GM12878 (cell line): ENCODE measurements around the gene FNDC3A. TPM values are rescaled to one million over a fixed set of nuclear protein-coding genes. Genes with fewer than 3 reads are reported as not detected.

Experiments
- ATAC-seq: fragments of 200-7000 bp; cut with Tn5 transposase; 3 replicates; pipeline ENCODE4 v1.9.1; 2020; ENCODE audit warnings: mild to moderate bottlenecking, moderate library complexity
- BruUV-seq: library from RNA; stranded (reverse); fragments of 400-500 nt; replicated peaks from 2 replicates; lab custom pipeline; 2021; lab: Mats Ljungman, UMichigan
- CTCF ChIA-PET: fragments of 300-600 bp; sonication (Branson Sonifier 250); formaldehyde crosslinking; extraction: SDS; loops from one replicate; lab custom pipeline; 2021; ENCODE audit warnings: inconsistent platforms; lab: Yijun Ruan, JAX
- POLR2A ChIA-PET: fragments of 350-600 bp; formaldehyde crosslinking; extraction: SDS; loops from one replicate; lab custom pipeline; 2021; ENCODE audit warnings: inconsistent platforms; lab: Charles Lee
- RAD21 ChIA-PET: fragments of 300-600 bp; sonication (Branson Sonifier 250); formaldehyde crosslinking; loops from one replicate; lab custom pipeline; 2023; ENCODE audit warnings: antibody characterized with exemption; ENCODE audit not compliant: unreplicated experiment; lab: Charles Lee
- SMC1A ChIA-PET: fragments of 300-600 bp; sonication (Branson Sonifier 250); formaldehyde crosslinking; loops from one replicate; lab custom pipeline; 2023; ENCODE audit not compliant: unreplicated experiment, uncharacterized antibody; lab: Charles Lee
- DNase-seq: peaks from one replicate; pipeline ENCODE4 v3.0.0-alpha.2; 2011; ENCODE audit warnings: low read depth, low spot score
- FAIRE-seq: peaks from 3 replicates; lab custom pipeline; 2011; peaks lifted over from hg19 to GRCh38; lab: Jason Lieb, UNC
- H2AFZ ChIP-seq: 2 replicates; pipeline ENCODE4 v1.6.0; 2011; ENCODE audit warnings: low read depth, low read length, control low read depth; ENCODE audit not compliant: control insufficient read depth
- H3K27ac ChIP-seq: 2 replicates; pipeline ENCODE4 v1.5.1; 2011; ENCODE audit warnings: control low read depth; ENCODE audit not compliant: control insufficient read depth, insufficient read depth
- H3K27me3 ChIP-seq, 2 experiments: replicated peaks in 1 of 2; 2 replicates each; pipeline versions ENCODE4 v1.6.0 to v1.6.1; 2011; ENCODE audit warnings: low read length in 1 of 2; ENCODE audit not compliant: control insufficient read depth in 2 of 2, insufficient read depth in 2 of 2
- H3K36me3 ChIP-seq, 2 experiments: 2 replicates each; pipeline ENCODE4 v1.5.1; 2011; ENCODE audit warnings: low read length in 1 of 2; ENCODE audit not compliant: control insufficient read depth in 2 of 2, insufficient read depth in 2 of 2
- H3K4me1 ChIP-seq: 2 replicates; pipeline ENCODE4 v1.6.1; 2011; ENCODE audit warnings: mild to moderate bottlenecking, low read length, moderate library complexity, mixed read lengths; ENCODE audit not compliant: control insufficient read depth, insufficient read depth
- H3K4me2 ChIP-seq: 2 replicates; pipeline ENCODE4 v1.6.0; 2011; ENCODE audit warnings: control low read depth; ENCODE audit not compliant: control insufficient read depth, insufficient read depth
- H3K4me3 ChIP-seq: fragments of 200-600 bp; sonication (generic); 2 replicates; pipeline ENCODE4 v1.5.1; 2016
- H3K79me2 ChIP-seq: 2 replicates; pipeline ENCODE4 v1.6.0; 2011; ENCODE audit warnings: low read length; ENCODE audit not compliant: control insufficient read depth, insufficient read depth
- H3K9ac ChIP-seq: 2 replicates; pipeline ENCODE4 v1.8.0; 2011; ENCODE audit warnings: low read length, control low read depth, mixed read lengths; ENCODE audit not compliant: control insufficient read depth, insufficient read depth
- H3K9me3 ChIP-seq: replicated peaks from 3 replicates; pipeline ENCODE4 v1.5.1; 2011; ENCODE audit warnings: mild to moderate bottlenecking, low read length; ENCODE audit not compliant: control insufficient read depth, insufficient read depth
- H4K20me1 ChIP-seq: 2 replicates; pipeline ENCODE4 v1.6.0; 2011; ENCODE audit not compliant: control insufficient read depth, insufficient read depth
- BACH1 ChIP-seq: fragments of 450-650 bp; IDR thresholded peaks from 2 replicates; pipeline ENCODE4 v1.6.1; 2017; ENCODE audit warnings: mild to moderate bottlenecking, borderline replicate concordance
- CEBPB ChIP-seq, 2 experiments: fragments of 150-350 bp in 1 of 2; IDR thresholded peaks; 2 replicates each; pipeline ENCODE4 v1.6.1; 2012 to 2014; ENCODE audit warnings: low read depth in 2 of 2, low read length in 2 of 2, borderline replicate concordance in 1 of 2, inconsistent platforms in 1 of 2
- CEBPZ ChIP-seq: fragments of 150-350 bp; IDR thresholded peaks from 2 replicates; pipeline ENCODE4 v1.6.1; 2016; ENCODE audit warnings: low read depth, low read length
- DPF2 ChIP-seq: fragments of 450-650 bp; IDR thresholded peaks from 2 replicates; pipeline ENCODE4 v1.6.1; 2017; ENCODE audit warnings: mild to moderate bottlenecking
- LARP7 ChIP-seq: fragments of 450-650 bp; IDR thresholded peaks from 2 replicates; pipeline ENCODE4 v1.6.1; 2017; ENCODE audit warnings: mild to moderate bottlenecking
- ZNF592 ChIP-seq: fragments of 450-650 bp; IDR thresholded peaks from 2 replicates; pipeline ENCODE4 v1.6.1; 2017; ENCODE audit warnings: mild to moderate bottlenecking, moderate library complexity
- WGBS: methylation state at CpG from one replicate; pipeline ENCODE4 v1.1.6; 2016; ENCODE audit warnings: low lambda C conversion rate; ENCODE audit not compliant: insufficient replicate concordance, insufficient coverage; ENCODE audit errors: missing lambda C conversion rate; 5-methylcytosine and 5-hydroxymethylcytosine counted together
- in situ Hi-C: fragments of 300-500 bp; cut with MboI; formaldehyde crosslinking; loops from 9 replicates; pipeline ENCODE4 v1.14.3; 2018; ENCODE audit warnings: mixed read lengths
- intact Hi-C: fragments of 100-400 bp; cut with micrococcal nuclease; formaldehyde crosslinking; loops from one replicate; pipeline ENCODE4 v1.14.2; 2022; ENCODE audit not compliant: unreplicated experiment
- polyA plus RNA-seq, 11 experiments: library from polyadenylated mRNA; depleted of rRNA in 4 of 11; unstranded in 6 of 11; stranded (reverse) in 5 of 11; fragments of >200 nt; fragmentation: Nextera tagmentation in 4 of 11; fragmentation: Illumina TruSeq in 1 of 11; extraction: Ambion mirVana in 4 of 11; extraction: Trizol in 1 of 11; gene quantifications; 1 replicate in 1 of 11; 2 replicates in 10 of 11; pipeline versions ENCODE4 v1.2.1 to v1.2.3, GENCODE V29; 2011 to 2016; ENCODE audit warnings: inconsistent platforms in 2 of 11, missing spikeins in 2 of 11, low read depth in 1 of 11
- total RNA-seq, 4 experiments: library from RNA; depleted of rRNA in 3 of 4; stranded (reverse); fragments of >200 nt in 3 of 4; fragmentation: Illumina TruSeq in 1 of 4; extraction: Trizol in 1 of 4; gene quantifications; 2 replicates each; pipeline versions ENCODE4 v1.2.1 to v1.2.3, GENCODE V29; 2013 to 2021

The FNDC3A gene
- total and polyA plus RNA-seq, 10 of the 15 experiments (the other 5 are each of a cell fraction or from before 2014, with no cell fraction given) = 6.3 to 46.4 (median 22.8) TPM

- no peak for DNase-seq
- Histone ChIP-seq H3K9me3 (no peaks in the 10 kb centered on the region), H3K36me3 (no peaks in the 10 kb centered on the region; a peak in 1 of 4 replicates), H3K4me1 (no peaks in the 10 kb centered on the region), H3K27me3 (no peaks in the 10 kb centered on the region), H2AFZ (no peak overlapping the region), H3K4me3 (no peak overlapping the region), H3K4me2 (no peak overlapping the region), H3K27ac (no peak overlapping the region), H3K79me2 (no peaks in the 10 kb centered on the region), H3K9ac (no peak overlapping the region), H4K20me1 (no peaks in the 10 kb centered on the region; the same call in 1 of the 2 replicates)
- ChIA-PET CTCF (no interaction called here), SMC1A (no interaction called here), POLR2A (no interaction called here), RAD21 (no interaction called here)
- ATAC-seq = no peak
- BruUV-seq = no TSS peak
- TF ChIP-seq BACH1 (no peak), DPF2 (no peak), ZNF592 (no peak), LARP7 (no peak), CEBPZ (no peak), CEBPB (IDR thresholded peaks at IDR 0.05; ENCODE audit: borderline replicate concordance in 1 of 2, low read depth in 2 of 2, low read length in 2 of 2) (no peak)
- in situ Hi-C loops (no loop called here), intact Hi-C loops (no loop called here)
- no peak for FAIRE-seq
- 99% methylated on average over 3 of the region's 3 CpGs for WGBS
Observed at GRCh38 chr13:49040872-49041271, 65.2 kb downstream of the FNDC3A start.
